Neural progenitor cell (in vitro differentiated cells): ENCODE results near the gene SEC14L1.

Source experiments
- CTCF ChIP-seq: fragments of 200-600 bp; sonication (generic); IDR thresholded peaks from 2 replicates; pipeline ENCODE4 v1.5.1; 2017; ENCODE audit warnings: antibody characterized with exemption, mild to moderate bottlenecking
- EZH2 ChIP-seq: fragments of 200-600 bp; sonication (generic); IDR thresholded peaks from 2 replicates; pipeline ENCODE4 v1.6.1; 2017; ENCODE audit warnings: antibody characterized with exemption, mild to moderate bottlenecking, moderate library complexity

- no peak for TF ChIP-seq EZH2
- no peak for TF ChIP-seq CTCF
Measured at GRCh38 chr17:77264617-77265230, 124.0 kb downstream of the SEC14L1 start.
